Panc1 (cell line): ENCODE measurements around the gene COL23A1. TPM values are rescaled to one million over a fixed set of nuclear protein-coding genes. Genes with fewer than 3 reads are reported as not detected.

ENCODE experiments used
- ATAC-seq: fragments of 200-7000 bp; cut with Tn5 transposase; 2 replicates; pipeline ENCODE4 v1.9.1; 2020; ENCODE audit warnings: mild to moderate bottlenecking, moderate library complexity
- BruUV-seq: library from RNA; stranded (reverse); fragments of 400-500 nt; replicated peaks from 2 replicates; lab custom pipeline; 2021; lab: Mats Ljungman, UMichigan
- CTCF ChIA-PET: fragments of 300-600 bp; sonication (Branson Sonifier 250); formaldehyde crosslinking; loops from one replicate; lab custom pipeline; 2022; ENCODE audit warnings: antibody characterized with exemption; lab: Charles Lee
- POLR2A ChIA-PET: fragments of 300-600 bp; sonication (Branson Sonifier 250); formaldehyde crosslinking; loops from one replicate; lab custom pipeline; 2022; ENCODE audit warnings: antibody characterized with exemption; lab: Charles Lee
- DNase-seq: peaks from one replicate; pipeline ENCODE4 v3.0.0-alpha.2; 2010; ENCODE audit warnings: low read depth, low spot score
- H3K27ac ChIP-seq: 2 replicates; pipeline ENCODE4 v1.5.1; 2011; ENCODE audit warnings: mild to moderate bottlenecking, low read length, inconsistent platforms
- H3K27me3 ChIP-seq: fragments of 200-500 bp; sonication (Bioruptor generic); 2 replicates; pipeline ENCODE4 v1.6.0; 2014; ENCODE audit warnings: low read length, inconsistent platforms; ENCODE audit not compliant: control insufficient read depth, insufficient read depth
- H3K36me3 ChIP-seq: fragments of 200-500 bp; sonication (Bioruptor generic); 2 replicates; pipeline ENCODE4 v1.5.1; 2014; ENCODE audit warnings: inconsistent platforms, mild to moderate bottlenecking, low read length, moderate library complexity; ENCODE audit not compliant: control insufficient read depth, insufficient read depth
- H3K4me1 ChIP-seq: 2 replicates; pipeline ENCODE4 v1.5.1; 2011; ENCODE audit warnings: inconsistent platforms, mild to moderate bottlenecking, low read length, moderate library complexity; ENCODE audit not compliant: control insufficient read depth, insufficient read depth
- H3K4me3 ChIP-seq, 2 experiments: 2 replicates each; pipeline ENCODE4 v1.5.1; 2011 to 2012; ENCODE audit warnings: low read depth in 2 of 2, low read length in 2 of 2, mild to moderate bottlenecking in 2 of 2, inconsistent platforms in 1 of 2, moderate library complexity in 1 of 2
- H3K9me3 ChIP-seq: fragments of 200-500 bp; sonication (Bioruptor generic); 2 replicates; pipeline ENCODE4 v1.5.1; 2014; ENCODE audit warnings: low read depth, mild to moderate bottlenecking, inconsistent platforms, low read length, moderate library complexity; ENCODE audit not compliant: control insufficient read depth, insufficient read depth
- POLR2AphosphoS5 ChIP-seq: IDR thresholded peaks from 2 replicates; pipeline ENCODE4 v1.6.1; 2012; ENCODE audit warnings: mild to moderate bottlenecking, low read depth, low read length, moderate library complexity
- SIN3A ChIP-seq: IDR thresholded peaks from 2 replicates; pipeline ENCODE4 v1.6.1; 2012; ENCODE audit warnings: low read depth, mild to moderate bottlenecking, low read length, moderate library complexity, borderline replicate concordance; ENCODE audit not compliant: insufficient read depth
- TCF7L2 ChIP-seq: IDR thresholded peaks from 2 replicates; pipeline ENCODE4 v1.6.1; 2011; ENCODE audit warnings: mild to moderate bottlenecking, low read depth, low read length, inconsistent platforms
- in situ Hi-C: cut with HindIII; loops from 2 replicates; pipeline ENCODE4 v1.10.0; 2016; ENCODE audit warnings: low sequenced_read_pairs, low pct_unique_long_range_greater_than_20kb
- intact Hi-C: fragments of 100-400 bp; cut with micrococcal nuclease; formaldehyde crosslinking; loops from one replicate; pipeline ENCODE4 v1.10.0; 2022; ENCODE audit not compliant: unreplicated experiment
- total RNA-seq: library from RNA; stranded (reverse); gene quantifications from one replicate; pipeline ENCODE4 v1.2.1, GENCODE V29; 2021; ENCODE audit not compliant: unreplicated experiment
- TF ChIP-seq, protein P1 (sequence below): fragments of 450-650 bp; IDR thresholded peaks from 2 replicates; pipeline ENCODE4 v1.5.1; 2017; ENCODE audit warnings: mild to moderate bottlenecking
- TF ChIP-seq, protein P2 (sequence below), 2 experiments: IDR thresholded peaks; 2 replicates each; pipeline ENCODE4 v1.6.1; 2011 to 2012; ENCODE audit warnings: low read depth in 2 of 2, control low read depth in 1 of 2, low read length in 1 of 2, mild to moderate bottlenecking in 1 of 2, moderate library complexity in 1 of 2; ENCODE audit not compliant: insufficient read depth in 1 of 2

COL23A1 gene
- total RNA-seq, 1 experiment from 2014 or later = 0.05 TPM

DNA sequence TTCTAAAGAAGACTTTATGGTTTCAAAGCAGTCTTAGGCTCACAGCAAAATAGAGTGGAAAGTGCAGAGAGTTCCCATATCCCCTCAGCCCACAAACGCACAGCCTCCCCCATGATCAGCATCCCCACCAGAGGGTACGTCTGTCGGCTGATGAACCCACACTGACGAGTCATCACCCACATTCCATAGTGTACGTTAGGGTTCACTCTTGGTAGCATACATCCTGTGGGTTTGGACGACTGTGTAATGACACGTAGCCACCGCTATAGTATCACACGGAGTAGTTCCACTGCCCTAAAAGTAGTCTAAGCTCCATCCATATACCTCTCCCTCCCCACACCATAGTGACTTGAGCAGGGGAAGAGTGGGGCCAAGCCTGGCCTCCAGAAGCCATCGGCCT lies 221.9 kb downstream of the COL23A1 start:
- Histone ChIP-seq H3K36me3 (no peaks in the 10 kb centered on the region), H3K27me3 (peaks cover 2% of the 10 kb centered on the region; the same call in 1 of the 2 replicates), H3K27ac (no peak overlapping the region), H3K4me1 (peaks cover 3% of the 10 kb centered on the region; the same call in 1 of the 2 replicates), H3K9me3 (no peaks in the 10 kb centered on the region), H3K4me3 (no peak overlapping the region)
- intact Hi-C loops = no loop called here
- in situ Hi-C loops = no loop called here
- DNase-seq = no peak
- BruUV-seq = no TSS peak
- ChIA-PET POLR2A (no interaction called here), CTCF (interaction anchor here (0.7 kb wide), 1 partner anchor 142 kb away, joined by 3 read pairs; no protein-coding TSS in a partner anchor)
- no peak for ATAC-seq
- TF ChIP-seq, protein P1, sequence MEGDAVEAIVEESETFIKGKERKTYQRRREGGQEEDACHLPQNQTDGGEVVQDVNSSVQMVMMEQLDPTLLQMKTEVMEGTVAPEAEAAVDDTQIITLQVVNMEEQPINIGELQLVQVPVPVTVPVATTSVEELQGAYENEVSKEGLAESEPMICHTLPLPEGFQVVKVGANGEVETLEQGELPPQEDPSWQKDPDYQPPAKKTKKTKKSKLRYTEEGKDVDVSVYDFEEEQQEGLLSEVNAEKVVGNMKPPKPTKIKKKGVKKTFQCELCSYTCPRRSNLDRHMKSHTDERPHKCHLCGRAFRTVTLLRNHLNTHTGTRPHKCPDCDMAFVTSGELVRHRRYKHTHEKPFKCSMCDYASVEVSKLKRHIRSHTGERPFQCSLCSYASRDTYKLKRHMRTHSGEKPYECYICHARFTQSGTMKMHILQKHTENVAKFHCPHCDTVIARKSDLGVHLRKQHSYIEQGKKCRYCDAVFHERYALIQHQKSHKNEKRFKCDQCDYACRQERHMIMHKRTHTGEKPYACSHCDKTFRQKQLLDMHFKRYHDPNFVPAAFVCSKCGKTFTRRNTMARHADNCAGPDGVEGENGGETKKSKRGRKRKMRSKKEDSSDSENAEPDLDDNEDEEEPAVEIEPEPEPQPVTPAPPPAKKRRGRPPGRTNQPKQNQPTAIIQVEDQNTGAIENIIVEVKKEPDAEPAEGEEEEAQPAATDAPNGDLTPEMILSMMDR = no peak
- no peak for TF ChIP-seq TCF7L2
- TF ChIP-seq, protein P2, sequence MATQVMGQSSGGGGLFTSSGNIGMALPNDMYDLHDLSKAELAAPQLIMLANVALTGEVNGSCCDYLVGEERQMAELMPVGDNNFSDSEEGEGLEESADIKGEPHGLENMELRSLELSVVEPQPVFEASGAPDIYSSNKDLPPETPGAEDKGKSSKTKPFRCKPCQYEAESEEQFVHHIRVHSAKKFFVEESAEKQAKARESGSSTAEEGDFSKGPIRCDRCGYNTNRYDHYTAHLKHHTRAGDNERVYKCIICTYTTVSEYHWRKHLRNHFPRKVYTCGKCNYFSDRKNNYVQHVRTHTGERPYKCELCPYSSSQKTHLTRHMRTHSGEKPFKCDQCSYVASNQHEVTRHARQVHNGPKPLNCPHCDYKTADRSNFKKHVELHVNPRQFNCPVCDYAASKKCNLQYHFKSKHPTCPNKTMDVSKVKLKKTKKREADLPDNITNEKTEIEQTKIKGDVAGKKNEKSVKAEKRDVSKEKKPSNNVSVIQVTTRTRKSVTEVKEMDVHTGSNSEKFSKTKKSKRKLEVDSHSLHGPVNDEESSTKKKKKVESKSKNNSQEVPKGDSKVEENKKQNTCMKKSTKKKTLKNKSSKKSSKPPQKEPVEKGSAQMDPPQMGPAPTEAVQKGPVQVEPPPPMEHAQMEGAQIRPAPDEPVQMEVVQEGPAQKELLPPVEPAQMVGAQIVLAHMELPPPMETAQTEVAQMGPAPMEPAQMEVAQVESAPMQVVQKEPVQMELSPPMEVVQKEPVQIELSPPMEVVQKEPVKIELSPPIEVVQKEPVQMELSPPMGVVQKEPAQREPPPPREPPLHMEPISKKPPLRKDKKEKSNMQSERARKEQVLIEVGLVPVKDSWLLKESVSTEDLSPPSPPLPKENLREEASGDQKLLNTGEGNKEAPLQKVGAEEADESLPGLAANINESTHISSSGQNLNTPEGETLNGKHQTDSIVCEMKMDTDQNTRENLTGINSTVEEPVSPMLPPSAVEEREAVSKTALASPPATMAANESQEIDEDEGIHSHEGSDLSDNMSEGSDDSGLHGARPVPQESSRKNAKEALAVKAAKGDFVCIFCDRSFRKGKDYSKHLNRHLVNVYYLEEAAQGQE (IDR thresholded peaks at IDR 0.05; ENCODE audit: insufficient read depth in 1 of 2, low read depth in 2 of 2, low read length in 1 of 2) = no peak
- TF ChIP-seq SIN3A = no peak
- no peak for TF ChIP-seq POLR2AphosphoS5

DNA sequence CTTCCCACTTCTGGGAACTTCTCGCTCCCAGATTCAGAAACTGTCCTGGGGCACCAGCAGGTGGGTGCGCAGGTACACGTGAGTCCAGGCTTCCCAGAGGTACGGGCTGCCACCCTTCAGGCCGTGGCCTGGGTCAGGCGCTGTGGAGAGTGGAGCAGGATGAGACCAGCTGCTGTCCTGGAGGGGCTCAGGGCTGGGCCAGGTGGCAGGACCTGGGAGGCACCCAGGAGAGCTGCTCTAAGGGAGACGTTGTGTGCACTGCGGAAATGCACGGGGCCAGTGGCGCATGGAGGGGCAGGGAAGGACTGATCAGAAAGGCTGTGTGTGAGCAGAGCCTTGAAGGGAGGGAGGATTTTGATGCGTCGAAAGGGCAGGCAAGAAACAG lies 222.5 kb downstream of the COL23A1 start:
- no peak for DNase-seq
- Histone ChIP-seq H3K4me1 (peaks cover 3% of the 10 kb centered on the region; the same call in 1 of the 2 replicates), H3K27ac (no peak overlapping the region), H3K9me3 (no peaks in the 10 kb centered on the region), H3K27me3 (peaks cover 2% of the 10 kb centered on the region; the same call in 1 of the 2 replicates), H3K36me3 (no peaks in the 10 kb centered on the region), H3K4me3 (no peak overlapping the region)
- BruUV-seq = no TSS peak
- TF ChIP-seq, protein P1 = no peak
- TF ChIP-seq, protein P2 (IDR thresholded peaks at IDR 0.05; ENCODE audit: insufficient read depth in 1 of 2, low read depth in 2 of 2, low read length in 1 of 2) = no peak
- TF ChIP-seq POLR2AphosphoS5 = no peak
- TF ChIP-seq SIN3A = no peak
- TF ChIP-seq TCF7L2 = no peak
- intact Hi-C loops = no loop called here
- ATAC-seq = no peak
- ChIA-PET CTCF (no interaction called here), POLR2A (no interaction called here)
- in situ Hi-C loops = no loop called here
